HG02678 (cell line): ENCODE results near the gene CINP.
"Not testable (repeated sequence)": the region's sequence is repeated elsewhere in the genome, so short reads cannot be mapped to it uniquely, and the experiment has no call there.

Experiments
- ATAC-seq: cut with Tn5 transposase; IDR thresholded peaks from one replicate; pipeline ENCODE4 v1.9.1; 2021; ENCODE audit warnings: mild to moderate bottlenecking, moderate library complexity; ENCODE audit not compliant: unreplicated experiment

The CINP gene

DNA sequence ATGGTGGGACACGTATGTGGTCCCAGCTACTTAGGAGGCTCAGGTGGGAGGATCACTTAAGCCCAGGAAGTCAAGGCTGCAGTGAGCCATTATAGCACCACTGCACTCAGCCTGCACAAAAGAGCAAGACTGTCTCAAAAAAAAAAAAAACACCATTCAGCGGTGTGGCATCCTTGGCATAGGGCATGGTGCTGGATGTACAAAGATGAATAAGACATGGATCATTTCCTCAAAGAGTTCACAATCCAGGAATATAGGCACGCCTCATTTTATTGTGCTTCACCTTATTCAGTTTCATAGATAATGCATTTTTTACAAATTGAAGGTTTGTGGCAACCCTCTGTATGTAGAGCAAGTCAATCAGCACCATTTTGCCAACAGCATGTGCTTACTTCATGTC lies 6.4 kb downstream of the CINP start:
- no peak for ATAC-seq

DNA sequence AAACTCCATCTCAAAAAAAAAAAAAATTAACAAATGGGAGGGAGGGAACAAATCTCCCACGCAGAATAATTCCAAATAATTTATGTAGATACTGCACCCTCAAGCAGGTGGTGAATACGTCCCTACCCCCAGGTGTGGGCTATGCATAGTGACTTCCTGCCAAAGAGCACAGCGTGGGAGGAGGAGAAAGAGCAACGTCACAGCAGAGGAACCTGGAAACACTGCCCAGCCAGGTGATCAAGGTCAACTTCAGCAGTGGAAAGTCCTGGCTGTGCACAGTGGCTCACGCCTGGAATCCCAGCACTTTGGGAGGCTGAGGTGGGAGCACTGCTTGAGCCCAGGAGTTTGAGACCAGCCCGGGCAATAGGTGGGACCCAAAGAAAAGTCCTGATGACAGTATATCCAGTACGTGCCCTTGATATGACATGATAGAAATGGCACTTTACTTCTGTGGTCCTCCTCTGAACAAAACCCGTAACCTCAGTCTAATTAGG lies 9.5 kb downstream of the CINP start:
- ATAC-seq, result no peak

DNA sequence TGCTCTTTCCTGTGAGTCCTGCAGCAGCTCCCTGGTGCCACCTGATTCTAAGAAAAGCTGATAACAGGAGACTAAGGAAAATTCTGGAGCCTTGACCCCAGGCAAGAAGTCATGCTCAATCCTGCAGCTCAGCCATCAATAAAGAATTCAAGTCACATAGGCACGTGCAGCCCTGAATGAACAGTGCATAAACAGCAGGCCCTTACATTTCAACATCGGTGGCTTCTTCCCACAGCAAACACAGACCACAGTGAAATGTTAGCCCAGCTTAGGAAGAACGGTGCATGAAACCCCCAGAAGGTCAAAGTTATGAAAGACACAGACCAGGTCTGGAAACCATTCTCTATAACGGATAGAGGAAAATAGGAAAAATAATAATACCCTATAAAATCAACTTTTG lies 10.5 kb downstream of the CINP start:
- no peak for ATAC-seq

DNA sequence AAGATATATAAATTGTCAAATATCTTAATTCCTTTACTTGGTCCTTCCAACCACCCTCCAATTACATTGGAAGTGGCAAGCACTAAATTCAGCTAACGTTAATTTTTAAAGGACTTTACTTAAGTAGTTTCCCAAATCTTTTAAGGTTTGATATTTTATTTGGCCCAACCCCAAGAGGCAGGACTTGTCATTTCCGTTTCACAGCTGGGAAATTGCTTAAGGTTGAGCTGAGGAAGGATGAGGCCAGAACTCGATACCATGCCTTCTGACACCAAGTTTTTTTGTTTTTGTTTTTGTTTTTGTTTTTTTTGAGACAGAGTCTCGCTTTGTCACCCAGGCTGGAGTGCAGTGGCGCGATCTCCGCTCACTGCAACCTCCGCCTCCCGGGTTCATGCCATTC lies 11.1 kb downstream of the CINP start:
- ATAC-seq, result not testable (repeated sequence)

DNA sequence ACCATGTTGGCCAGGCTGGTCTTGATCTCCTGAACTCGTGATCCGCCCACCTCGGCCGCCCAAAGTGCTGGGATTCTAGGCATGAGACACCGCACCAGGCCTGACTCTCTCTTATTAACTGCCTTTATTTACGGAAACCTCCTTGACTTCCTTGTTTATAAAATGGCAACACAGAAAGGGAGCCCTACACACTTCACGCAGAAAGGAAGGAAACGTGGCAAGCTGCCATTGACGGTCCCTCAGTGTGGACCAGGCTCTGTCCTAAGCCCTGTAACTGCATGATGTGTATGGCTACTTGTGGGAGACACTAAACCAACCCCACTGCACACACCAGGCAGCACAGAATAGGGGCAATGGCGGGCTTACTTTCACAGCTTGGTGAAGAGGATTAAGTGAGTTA lies 11.7 kb downstream of the CINP start:
- no peak for ATAC-seq

DNA sequence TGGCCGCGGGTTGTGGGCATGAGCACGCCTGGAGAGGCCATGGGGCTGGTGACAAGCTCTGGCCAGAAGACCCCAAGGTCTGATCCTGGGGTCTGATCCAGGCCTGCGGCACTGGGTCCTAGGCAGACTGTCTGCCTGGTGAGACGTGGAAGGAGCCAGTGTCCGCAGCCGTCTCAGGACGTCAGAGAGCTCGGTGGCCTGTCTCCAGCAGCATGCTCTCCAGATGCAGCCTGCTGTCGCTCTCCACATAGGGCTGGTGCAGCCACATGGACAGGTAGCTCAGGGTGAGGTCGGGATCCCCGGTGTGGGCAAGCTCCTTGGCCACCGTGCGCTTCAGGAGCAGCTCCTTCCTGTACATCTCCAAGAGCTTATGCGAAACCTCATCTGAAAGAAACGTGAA lies 14.3 kb downstream of the CINP start:
- no peak for ATAC-seq

DNA sequence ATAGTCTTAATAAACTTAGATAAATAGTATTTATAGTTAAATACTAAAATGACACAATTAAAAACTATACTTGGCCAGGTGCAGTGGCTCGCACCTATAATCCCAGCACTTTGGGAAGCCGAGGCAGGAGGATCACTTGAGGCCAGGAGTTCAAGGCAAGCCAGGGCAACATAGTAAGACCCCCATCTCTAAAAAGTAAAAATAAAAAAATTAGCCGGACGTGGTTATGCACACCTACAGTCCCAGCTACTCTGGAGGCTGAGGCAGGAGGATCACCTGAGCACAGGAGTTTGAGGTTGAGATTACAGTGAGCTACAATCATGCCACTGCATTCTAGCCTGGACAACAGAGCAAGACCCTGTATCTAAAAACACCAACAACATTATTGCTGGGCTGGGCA lies 16.0 kb downstream of the CINP start:
- no peak for ATAC-seq

DNA sequence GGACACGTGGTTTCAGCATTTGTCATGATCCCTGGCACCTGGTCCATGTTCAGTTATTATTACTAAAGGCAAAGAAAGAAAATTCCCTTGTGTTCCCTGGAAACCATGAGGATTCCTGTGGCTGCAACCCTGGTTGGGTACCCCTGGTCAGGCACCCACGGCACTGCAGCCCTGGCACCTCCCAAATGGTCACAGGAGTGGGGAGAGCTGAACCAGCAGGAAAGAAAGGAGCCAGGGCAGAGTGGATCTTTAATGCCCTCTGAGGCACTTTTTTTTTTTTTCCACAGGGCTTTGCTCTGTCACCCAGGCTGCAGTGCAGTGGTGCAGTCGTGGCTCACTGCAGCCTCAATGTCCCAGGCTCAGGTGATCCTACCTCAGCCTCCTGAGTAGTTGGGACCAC lies 17.5 kb downstream of the CINP start:
- no peak for ATAC-seq

DNA sequence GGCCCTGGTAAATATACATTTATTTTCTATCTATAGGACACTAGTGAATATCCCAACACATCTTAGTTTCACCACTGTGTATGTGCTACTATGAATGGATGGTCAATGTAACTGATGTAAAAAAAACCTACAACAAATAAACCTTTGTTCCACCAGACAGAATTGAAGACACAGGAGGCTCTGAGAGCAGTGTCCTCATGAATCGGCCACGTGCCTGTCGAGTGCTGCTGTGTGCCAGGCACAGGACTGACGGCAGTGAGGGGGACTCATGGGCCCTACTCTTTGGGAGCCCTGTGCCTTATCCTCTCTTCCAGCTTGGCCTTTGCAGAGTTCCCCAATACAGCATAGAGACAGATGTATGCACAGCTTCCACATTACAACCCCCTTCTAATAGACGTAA lies 18.2 kb downstream of the CINP start:
- ATAC-seq, result no peak

DNA sequence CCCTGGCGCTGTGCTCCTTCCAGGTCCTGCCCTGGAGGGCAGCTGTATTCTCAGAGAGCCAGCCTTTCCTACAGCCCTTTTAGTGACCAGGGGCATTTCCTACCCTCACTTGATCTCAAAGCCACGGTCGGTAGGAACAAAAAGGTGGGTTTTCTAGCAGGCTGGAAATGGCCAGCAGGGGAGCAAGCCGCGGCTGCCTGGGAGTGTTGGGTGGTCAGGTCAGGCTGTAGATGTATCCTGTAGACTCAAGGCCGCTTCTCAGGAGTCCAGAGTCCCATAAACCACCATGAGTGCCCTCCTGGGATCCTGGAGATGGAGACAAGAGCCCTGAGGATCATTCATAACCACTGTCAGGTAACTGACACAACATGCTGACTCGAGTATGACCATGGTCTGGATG lies 18.6 kb downstream of the CINP start:
- ATAC-seq, result no peak

DNA sequence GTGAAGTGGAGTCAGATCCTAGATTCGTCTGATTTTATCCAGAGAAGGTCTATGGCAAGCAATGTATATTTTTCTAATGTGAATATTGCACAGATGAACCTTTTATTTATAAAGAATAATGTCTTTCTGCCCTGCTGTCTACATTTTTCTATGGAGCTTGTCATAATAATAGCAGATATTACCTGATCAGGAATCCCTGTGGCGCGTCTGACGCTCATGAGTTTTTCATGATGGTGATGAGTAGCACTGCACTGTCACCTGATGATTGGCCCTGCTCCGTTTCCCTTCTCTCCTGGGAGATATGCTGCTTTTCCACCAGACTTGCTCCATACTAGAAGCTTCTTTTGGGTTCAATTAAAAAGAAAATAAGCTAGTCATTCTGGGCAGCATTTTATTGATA lies 20.5 kb downstream of the CINP start:
- no peak for ATAC-seq

DNA sequence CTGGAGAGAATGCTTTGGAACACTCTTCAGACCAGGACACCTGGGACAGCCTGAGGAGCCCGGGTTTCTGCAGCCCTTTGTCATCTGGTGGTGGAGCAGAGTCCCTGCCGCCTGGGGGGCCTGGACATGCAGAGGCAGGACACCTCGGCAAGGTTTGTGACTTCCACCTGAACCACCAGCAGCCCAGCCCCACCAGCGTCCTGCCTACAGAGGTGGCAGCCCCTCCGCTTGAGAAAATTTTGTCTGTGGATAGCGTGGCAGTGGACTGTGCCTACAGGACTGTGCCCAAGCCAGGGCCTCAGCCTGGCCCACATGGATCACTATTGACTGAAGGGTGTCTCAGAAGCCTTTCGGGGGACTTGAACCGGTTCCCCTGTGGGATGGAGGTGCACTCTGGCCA lies 21.1 kb downstream of the CINP start:
- ATAC-seq, result no peak

DNA sequence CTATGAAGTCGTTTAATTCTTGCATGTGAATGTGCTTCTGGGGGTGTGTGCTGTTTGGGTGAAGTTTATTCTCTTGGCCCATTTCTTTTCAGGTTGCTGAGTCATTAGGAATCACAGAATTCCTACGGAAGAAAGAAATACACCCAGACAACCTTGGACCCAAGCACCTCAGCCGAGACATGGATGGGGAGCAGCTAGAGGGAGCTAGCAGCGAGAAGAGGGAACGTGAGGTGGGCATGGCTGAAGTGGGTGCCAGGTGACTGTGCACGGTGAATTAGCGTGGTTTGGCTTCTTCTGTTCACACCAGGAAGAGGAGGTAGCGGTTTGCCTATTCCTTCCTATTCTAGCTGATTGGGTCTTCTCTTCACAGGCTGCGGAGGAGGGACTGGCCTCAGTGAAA lies 24.0 kb downstream of the CINP start:
- no peak for ATAC-seq

DNA sequence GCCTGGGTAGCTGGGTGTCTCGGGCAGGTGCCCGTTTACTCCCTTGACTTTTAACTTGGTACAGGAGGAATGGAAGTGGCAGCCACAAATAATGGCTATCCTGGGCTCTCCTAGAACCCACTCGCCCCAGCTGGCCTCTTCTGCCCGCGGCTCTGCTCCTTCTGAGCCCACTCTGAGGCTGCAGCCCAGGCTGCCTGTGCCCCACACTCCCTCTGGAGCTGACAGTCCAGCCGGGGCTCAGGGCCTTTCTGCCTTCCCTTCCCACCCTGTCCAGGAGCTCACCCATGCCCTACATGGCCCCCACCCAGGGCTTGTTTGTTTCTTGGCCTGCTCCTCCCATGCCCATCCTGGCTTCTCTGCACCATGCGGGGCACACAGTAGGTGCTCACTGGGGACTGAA lies 27.5 kb downstream of the CINP start:
- ATAC-seq, result no peak

DNA sequence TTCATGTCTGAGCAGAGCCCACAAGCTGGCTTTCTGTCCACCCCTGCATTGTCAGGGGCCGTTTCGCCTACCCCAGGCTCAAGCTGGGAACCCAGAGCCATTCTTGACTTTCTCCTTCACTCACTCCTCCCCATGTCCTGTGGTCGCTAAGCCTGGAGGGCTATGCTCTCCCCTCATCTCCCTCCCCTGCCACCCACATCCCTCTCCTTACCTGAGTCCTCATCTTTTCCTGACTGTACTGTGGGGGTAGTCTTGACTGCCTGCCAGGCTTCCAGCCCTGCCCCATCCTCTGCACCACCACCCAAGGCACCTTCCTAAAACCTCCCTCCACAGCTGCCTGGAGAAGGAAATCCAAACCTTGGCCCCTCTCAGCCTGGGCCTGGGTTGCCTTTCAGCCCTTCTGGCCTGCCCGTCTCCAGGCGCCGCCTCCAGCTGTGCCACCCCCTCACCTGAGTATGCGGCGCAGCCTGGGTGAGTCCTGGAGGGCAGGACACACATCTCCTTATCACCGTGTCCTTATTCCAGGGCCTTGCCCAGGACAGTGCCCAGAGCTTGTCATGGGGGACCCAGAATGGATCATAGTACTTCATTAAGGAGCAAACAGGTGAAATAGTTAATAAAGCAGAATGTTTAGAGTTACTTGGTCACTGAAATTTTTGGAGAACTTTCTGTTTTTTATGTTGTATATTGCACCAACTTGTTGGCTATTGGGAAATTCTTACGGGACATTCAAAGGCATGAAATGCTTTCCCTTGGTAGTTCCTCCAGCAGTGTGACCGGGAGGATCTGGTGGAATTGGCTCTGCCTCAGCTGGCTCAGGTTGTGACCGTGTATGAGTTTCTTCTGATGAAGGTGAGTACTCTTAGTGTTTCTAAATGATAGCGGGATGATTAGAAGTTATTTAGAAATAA lies 28.6 kb downstream of the CINP start:
- no peak for ATAC-seq

DNA sequence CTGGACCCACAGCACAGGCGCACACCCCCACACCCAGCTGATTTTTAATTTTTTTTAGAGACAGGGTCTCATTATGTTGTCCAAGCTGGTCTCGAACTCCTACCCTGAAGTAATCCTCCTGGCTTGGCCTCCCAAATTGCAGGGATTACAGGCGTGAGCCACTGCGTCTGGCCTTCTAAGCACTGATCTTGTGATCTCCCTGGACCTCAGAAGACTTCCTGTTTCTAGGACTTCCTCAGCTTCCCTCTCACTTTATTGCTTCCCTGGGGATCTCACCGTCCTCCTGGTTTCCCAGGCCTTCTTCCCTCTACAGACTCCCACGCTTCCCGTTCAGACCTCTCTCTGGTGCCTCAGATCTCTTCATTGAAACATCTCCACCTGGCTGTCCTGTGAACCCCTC lies 29.3 kb downstream of the CINP start:
- ATAC-seq, result no peak

DNA sequence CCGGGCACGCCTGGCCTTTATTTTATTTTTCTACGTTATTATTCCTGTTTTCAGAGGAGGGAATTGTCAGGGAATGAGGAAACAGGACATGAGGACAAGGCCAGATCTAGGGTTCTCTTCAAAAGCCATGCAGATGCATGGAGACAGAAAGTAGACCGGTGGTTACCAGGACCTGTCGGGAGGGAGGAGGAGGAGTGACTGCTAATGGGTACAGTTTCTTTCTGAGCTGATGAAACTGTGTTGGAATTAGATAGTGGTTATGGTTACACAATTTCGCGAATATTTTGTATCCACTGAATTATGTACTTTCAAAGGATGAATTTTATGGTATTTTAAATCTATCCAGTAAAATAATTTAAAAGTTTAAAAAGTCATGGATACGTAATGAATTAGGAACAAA lies 31.9 kb downstream of the CINP start:
- no peak for ATAC-seq

DNA sequence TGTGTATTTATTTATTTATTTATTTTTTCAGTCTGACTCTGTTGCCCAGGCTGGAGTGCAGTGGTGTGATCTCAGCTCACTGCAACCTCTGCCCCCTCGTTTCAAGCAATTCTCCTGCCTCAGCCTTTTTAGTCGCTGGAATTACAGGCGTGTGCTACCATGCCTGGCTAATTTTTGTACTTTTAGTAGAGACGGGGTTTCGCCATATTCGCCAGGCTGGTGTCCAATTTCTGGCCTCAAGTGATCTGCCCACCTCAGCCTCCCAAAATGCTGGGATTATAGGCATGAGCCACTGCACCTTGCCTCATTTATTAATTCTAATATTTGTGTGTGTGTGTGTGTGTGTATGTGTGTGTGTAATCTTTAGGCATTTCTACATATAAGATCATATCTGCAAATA lies 33.3 kb downstream of the CINP start:
- not testable (repeated sequence) for ATAC-seq

DNA sequence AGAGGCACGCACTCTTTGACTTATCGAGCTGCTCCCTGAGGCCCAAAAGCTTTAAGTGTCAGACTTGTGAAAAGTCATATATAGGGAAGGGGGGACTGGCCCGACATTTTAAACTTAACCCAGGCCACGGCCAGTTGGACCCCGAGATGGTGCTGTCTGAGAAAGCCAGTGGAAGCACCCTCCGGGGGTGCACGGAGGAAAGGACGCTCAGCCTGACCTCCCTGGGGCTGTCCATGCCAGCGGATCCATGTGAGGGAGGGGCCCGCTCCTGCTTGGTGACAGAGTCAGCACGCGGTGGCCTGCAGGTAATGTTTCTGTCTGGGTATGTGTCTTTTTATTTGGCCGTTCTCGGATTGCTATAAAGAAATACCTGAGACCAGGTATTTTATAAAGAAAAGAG lies 36.1 kb downstream of the CINP start:
- ATAC-seq, result no peak

DNA sequence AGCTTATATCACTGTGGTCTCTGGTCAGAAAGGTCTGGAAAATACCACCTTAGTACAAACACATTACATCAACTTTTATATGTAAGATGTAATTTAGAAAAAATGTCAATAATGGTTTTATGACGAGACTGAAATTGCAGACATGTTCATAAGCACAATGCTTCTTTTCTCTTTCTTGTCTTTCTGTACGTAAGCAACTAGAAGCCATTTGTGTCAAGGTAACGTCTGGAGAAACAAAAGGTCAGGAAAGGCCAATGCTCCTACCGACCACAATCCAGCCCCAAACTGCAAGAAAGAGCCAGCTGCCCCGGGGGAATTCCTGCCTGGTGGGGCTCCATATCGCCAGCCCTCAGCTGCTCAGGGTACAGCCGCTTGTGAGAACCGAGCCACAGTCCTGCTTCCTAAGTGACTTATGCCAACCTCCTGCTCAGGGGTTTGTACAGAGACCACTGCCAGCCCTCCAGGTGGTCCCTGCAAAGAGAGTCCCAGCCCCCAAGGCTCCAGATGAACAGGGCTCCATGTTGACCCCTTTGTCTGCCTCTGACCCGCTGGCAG lies 36.8 kb downstream of the CINP start:
- no peak for ATAC-seq

DNA sequence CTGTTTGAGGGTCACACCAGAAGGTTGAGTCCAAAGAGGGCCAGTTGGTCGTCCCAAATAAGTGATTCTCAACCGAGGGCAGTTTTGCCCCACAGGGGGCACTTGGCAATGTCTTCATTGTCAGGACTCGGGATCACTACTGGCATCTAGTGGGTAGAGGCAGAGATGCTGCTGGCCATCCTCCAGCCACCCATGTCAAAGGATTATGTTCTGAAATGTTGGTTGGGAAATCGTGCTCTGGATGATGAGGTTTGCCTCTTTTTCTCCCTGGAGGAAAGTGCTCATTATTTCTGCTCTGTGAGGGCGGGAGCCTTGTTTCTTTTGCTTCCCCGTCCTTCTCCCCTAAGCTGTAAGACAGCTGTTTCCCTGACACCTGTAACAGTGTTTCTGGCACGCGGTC lies 39.6 kb downstream of the CINP start:
- no peak for ATAC-seq
